NCI-H748 treated with DMSO at 0.1 percent for 48 hours (cell line): ENCODE data around the gene CACNA1A.

ENCODE experiments used
- DNase-seq: peaks from one replicate; lab custom pipeline; 2025; lab: John Stamatoyannopoulos, UW

CACNA1A gene

DNA sequence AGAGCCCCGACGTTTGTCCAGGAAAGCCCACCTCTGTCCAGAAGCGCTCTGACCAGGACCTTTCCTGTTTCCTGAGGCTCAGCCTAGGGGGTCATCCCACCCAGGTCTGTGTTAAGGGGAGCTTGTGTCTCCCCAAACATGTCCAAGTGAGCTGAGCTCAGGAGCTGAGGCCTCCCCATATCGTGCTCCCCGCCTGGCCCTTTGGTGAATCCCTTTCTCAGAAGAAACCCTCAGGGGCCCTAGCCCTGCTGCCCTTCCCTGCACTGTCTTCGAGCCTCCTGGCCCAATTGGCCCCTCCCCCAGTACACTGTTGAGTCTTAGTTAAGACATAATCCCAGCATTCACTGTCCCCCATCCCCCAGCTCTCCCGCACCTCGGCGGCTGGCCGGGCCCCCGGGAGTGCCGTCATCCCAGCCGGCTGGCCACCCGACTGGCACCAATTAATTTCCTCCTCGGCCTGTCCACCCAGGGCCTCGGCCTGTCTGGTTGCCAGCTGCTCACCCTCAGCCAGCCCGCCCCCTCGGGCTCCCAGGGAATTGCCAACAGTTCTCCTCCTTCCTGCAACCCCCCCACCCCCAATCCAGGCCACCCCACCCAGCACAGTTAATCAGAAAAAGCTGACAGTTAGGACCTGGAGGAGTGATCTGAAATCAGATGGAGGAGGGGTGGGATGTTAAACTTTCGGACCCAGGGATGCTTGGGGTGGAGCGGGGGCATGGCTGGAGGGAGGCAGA, 342.5 kb downstream of the CACNA1A start:
- DNase-seq: no peak

DNA sequence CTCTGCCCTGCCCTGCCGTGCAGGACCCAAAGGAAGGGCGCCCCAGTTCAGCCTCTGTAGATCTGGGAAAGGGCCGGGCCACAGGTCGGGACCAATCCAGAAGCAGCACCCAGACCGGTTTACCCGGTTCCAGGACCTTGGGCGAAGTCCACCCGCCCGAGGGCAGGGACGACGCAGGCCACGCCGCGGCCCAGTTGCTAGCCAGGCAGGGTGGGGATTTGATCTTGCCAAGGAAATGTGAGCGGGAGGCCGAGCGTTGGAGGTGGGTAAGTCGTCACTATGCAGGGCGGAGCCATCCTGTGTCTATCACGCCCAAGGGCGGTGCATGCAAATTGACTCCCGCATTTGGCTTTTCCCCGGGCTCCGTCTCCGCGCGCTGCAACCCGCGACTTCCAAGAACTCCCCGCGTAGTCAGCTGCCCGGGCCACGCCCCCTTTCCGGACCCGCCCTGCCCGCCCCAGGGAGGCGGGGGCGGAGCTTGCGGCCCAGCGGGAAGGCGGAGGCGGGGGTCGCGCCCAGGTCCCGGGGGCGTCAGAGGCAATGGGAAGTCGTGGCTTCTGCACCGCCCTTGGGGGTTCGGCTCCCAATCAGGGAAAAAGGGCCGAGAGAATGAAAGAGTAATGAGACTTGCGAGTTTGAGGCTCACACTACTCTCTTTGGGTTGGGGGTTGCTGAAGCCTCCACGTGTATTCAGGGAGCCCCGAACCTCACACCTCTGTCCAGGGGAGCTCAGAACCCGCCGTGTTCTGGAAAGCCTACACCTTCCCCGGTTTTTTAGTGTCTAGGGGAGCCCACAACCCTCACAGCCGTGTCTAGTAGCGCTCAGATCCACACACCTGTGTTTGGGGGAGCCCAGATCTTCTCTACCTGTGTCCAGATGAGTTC, 343.3 kb downstream of the CACNA1A start:
- peak; percentile 10 for DNase-seq

DNA sequence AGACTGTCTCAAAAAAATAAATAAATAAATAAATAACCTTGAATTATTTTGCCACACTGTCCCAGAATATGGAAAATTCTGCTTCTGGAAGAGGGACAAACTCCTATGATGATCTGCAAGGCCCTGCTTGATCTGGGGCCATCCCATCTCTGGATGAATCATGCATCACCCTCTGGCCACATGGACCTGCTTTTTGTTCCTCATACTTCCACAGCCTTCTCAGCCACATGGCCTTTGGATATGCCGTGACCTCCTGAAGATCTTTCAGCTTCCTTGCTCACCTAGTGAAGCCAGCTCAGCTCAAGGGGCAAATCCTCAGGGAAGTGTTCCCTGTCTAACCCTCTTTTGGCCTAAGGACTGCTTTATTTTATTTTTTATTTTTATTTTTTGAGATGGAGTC, 345.7 kb downstream of the CACNA1A start:
- no peak for DNase-seq

DNA sequence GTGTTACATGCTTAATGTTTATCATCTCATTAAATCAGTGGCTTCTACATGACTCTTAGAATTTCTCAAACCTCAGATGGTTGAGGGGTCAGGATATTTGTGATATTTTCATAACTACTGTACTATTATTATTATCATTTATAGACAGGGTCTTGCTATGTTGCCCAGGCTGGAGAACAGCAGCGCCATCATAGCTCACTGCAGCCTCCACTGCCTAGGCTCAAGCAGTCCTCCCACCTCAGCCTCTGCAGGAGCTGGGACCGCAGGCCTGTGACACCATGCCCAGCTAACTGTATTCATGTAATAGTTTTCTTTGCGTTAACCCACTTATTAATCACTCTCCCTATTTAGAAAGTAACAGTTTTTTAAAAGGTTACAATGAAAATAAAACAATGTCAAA, 346.6 kb downstream of the CACNA1A start:
- DNase-seq: no peak
